Neural crest cell (in vitro differentiated cells): Measurements from ENCODE around the gene UBE4B. TPM values are rescaled to one million over a fixed set of nuclear protein-coding genes. Genes with fewer than 3 reads are reported as not detected.
A peak's percentile ranks its signal among the peaks of the same experiment; 100 is the strongest.

Experiments used
- DNase-seq: peaks from one replicate; pipeline ENCODE4 v3.0.0; 2021; ENCODE audit warnings: low read depth, mixed read lengths, low spot score
- H3K27ac Mint-ChIP-seq: one replicate; pipeline ENCODE4 v1.8.0; 2021; ENCODE audit warnings: mild to moderate bottlenecking, mixed read lengths; ENCODE audit not compliant: unreplicated experiment
- H3K27me3 Mint-ChIP-seq: 2 replicates; pipeline ENCODE4 v1.8.0; 2021; ENCODE audit warnings: low read depth, mild to moderate bottlenecking, mixed read lengths
- H3K36me3 Mint-ChIP-seq: 2 replicates; pipeline ENCODE4 v1.8.0; 2021; ENCODE audit warnings: low read depth, mild to moderate bottlenecking, mixed read lengths
- H3K4me1 Mint-ChIP-seq: 2 replicates; pipeline ENCODE4 v1.8.0; 2021; ENCODE audit warnings: mixed read lengths
- H3K4me3 Mint-ChIP-seq: one replicate; pipeline ENCODE4 v1.8.0; 2021; ENCODE audit warnings: mild to moderate bottlenecking, mixed read lengths
- H3K9me3 Mint-ChIP-seq: 2 replicates; pipeline ENCODE4 v1.8.0; 2021; ENCODE audit warnings: mixed read lengths
- total RNA-seq: library from RNA; stranded (reverse); gene quantifications from 2 replicates; pipeline ENCODE4 v1.2.1, GENCODE V29; 2021
- TF ChIP-seq, protein P1 (sequence below): fragments of 200-600 bp; sonication (generic); conservative IDR thresholded peaks from 2 replicates; pipeline ENCODE4 v1.5.0; 2021; ENCODE audit warnings: antibody characterized with exemption, mild to moderate bottlenecking

UBE4B gene
- total RNA-seq, 1 donor from 2014 or later = 74.4 TPM

DNA sequence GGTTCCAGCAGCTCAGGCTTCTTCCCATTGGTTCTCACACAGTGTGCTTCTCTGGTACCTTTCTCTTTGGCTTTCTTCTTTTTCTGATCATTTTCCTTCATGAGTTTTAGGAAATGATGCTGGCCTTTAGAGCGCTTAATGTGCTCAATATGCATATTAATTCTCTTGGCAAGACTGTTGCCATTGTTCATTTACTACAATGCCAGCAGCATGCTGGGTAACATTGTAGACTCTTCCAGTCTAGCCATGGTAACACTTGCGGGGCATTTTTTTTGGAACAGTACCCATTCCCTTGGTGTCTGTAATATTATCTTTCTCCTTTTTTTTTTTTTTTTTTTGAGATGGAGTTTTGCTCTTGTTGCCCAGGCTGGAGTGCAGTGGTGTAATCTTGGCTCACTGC is 21.7 kb downstream of the UBE4B start:
- TF ChIP-seq, protein P1, sequence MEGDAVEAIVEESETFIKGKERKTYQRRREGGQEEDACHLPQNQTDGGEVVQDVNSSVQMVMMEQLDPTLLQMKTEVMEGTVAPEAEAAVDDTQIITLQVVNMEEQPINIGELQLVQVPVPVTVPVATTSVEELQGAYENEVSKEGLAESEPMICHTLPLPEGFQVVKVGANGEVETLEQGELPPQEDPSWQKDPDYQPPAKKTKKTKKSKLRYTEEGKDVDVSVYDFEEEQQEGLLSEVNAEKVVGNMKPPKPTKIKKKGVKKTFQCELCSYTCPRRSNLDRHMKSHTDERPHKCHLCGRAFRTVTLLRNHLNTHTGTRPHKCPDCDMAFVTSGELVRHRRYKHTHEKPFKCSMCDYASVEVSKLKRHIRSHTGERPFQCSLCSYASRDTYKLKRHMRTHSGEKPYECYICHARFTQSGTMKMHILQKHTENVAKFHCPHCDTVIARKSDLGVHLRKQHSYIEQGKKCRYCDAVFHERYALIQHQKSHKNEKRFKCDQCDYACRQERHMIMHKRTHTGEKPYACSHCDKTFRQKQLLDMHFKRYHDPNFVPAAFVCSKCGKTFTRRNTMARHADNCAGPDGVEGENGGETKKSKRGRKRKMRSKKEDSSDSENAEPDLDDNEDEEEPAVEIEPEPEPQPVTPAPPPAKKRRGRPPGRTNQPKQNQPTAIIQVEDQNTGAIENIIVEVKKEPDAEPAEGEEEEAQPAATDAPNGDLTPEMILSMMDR = no peak
- H3K4me1 Mint-ChIP-seq = peaks cover 34% of the 10 kb centered on the region
- no peak overlapping the region for H3K4me3 Mint-ChIP-seq
- H3K27ac Mint-ChIP-seq = no peak overlapping the region
- no peaks in the 10 kb centered on the region for H3K9me3 Mint-ChIP-seq
- peaks cover 3% of the 10 kb centered on the region for H3K36me3 Mint-ChIP-seq
- no peak for DNase-seq
- no peaks in the 10 kb centered on the region for H3K27me3 Mint-ChIP-seq

DNA sequence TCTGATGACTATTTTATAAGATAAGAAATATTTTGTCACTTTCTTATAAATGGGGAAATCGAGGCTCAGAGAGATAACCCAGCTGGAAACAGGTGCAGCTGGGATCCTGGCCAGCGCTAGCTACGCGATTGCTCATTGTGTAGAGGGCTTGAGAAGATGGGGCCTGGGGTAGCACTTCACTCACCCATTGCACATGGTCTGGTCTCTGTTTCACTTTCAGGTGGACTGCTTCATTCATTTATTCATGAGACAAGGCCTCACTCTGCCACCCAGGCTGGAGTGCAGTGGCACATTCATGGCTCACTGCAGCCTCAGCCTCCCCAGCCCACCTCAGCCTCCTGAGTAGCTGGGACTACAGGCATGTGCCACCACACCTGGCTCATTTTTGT is 23.8 kb downstream of the UBE4B start:
- Mint-ChIP-seq H3K27me3 (no peaks in the 10 kb centered on the region), H3K4me1 (peaks cover 35% of the 10 kb centered on the region)

DNA sequence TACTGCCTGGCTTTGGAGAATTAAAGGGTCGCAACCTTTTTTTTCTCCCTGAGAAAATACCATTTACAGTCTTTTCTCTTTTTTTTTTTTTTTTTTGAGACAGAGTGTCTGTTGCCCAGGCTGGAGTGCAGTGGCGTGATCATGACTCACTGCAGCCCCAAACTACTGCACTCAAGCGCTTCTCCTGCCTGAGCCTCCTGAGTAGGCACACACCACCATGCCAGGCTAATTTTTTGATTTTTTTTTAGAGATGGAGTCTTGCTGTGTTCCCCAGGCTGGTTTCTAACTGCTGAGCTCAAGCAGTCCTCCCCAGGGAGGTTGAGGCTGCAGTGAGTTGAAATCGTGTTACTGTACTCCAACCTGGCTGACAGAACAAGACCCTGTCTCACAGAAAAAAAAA is 24.6 kb downstream of the UBE4B start:
- no peak overlapping the region for H3K27ac Mint-ChIP-seq
- DNase-seq = no peak
- peaks cover 34% of the 10 kb centered on the region for H3K4me1 Mint-ChIP-seq
- no peaks in the 10 kb centered on the region for H3K27me3 Mint-ChIP-seq
- H3K9me3 Mint-ChIP-seq = no peaks in the 10 kb centered on the region
- peaks cover 3% of the 10 kb centered on the region for H3K36me3 Mint-ChIP-seq
- TF ChIP-seq, protein P1 = no peak
- H3K4me3 Mint-ChIP-seq = no peak overlapping the region

More for the DNA sequence above, 23.8 kb downstream of the UBE4B start:
- Mint-ChIP-seq H3K4me3 (no peak overlapping the region), H3K27ac (no peak overlapping the region), H3K36me3 (peaks cover 3% of the 10 kb centered on the region), H3K9me3 (no peaks in the 10 kb centered on the region)
- TF ChIP-seq, protein P1 = no peak
- no peak for DNase-seq

DNA sequence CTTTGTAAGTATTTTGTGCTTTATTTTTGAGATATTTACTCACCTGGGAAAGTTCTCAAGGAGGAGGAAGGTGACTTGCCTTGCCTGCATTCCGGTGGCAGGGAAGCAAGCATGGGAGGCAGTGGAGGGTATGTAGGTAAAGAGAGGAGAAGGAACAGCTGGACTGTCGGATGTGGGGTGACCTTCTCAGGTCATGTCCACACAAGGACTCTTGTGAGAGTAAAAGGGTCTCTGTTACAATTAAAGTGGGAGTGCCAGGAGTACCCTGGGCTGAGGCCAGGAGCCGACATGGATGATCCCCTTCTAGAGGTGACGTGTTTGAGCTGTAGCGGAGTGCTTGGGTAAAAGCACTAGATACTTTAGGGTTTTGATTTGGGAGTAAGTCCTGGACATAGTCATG is 25.0 kb downstream of the UBE4B start:
- Mint-ChIP-seq H3K27me3 (no peaks in the 10 kb centered on the region), H3K27ac (peak overlapping the region; percentile 32), H3K36me3 (peaks cover 3% of the 10 kb centered on the region), H3K4me1 (peaks cover 34% of the 10 kb centered on the region), H3K4me3 (no peak overlapping the region), H3K9me3 (no peaks in the 10 kb centered on the region)
- TF ChIP-seq, protein P1 = no peak
- DNase-seq = no peak

DNA sequence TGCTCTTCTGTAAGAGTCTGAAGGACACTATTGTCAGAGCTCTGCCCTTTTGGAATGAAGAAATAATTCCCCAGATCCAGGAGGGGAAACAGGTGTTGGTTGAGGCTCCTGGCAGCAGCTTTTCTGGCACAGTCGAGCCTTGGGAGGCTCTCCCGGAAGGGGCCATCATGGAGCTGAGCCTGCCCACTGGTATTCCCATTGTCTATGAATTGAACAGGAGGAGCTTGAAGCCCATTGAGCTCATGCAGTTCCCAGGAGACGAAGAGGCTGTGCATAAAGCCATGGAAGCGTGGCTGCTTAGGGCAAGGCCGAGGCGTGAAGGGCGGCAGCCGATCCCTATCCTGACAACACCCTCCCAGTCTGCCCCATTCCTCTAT is 26.6 kb downstream of the UBE4B start:
- Mint-ChIP-seq H3K27me3 (no peaks in the 10 kb centered on the region), H3K27ac (peak overlapping the region; percentile 40), H3K4me3 (no peak overlapping the region), H3K4me1 (peaks cover 39% of the 10 kb centered on the region), H3K9me3 (no peaks in the 10 kb centered on the region), H3K36me3 (peaks cover 2% of the 10 kb centered on the region)
- no peak for DNase-seq
- TF ChIP-seq, protein P1 = no peak
